Right kidney (tissue), 1 donor: ENCODE measurements around the gene UBE3B.

ENCODE experiments used
- DNase-seq: peaks from one replicate; pipeline ENCODE4 v3.0.0-alpha.2; 2016

Gene UBE3B

GRCh38 chr12:109577311-109577710 is 99.9 kb downstream of the UBE3B start:
- no peak for DNase-seq

- no peak for DNase-seq
These were observed 101.0 kb downstream of the UBE3B start for GRCh38 chr12:109578330-109578927.

- DNase-seq, result no peak
These were observed 102.2 kb downstream of the UBE3B start for GRCh38 chr12:109579639-109580038.

GRCh38 chr12:109580272-109580671 is 102.8 kb downstream of the UBE3B start:
- DNase-seq, result no peak

GRCh38 chr12:109580684-109581333 is 103.4 kb downstream of the UBE3B start:
- DNase-seq, result no peak

- DNase-seq, result no peak
These were observed 103.9 kb downstream of the UBE3B start for GRCh38 chr12:109581334-109581691.

- no peak for DNase-seq
These were observed 104.4 kb downstream of the UBE3B start for GRCh38 chr12:109581856-109582255.

- no peak for DNase-seq
These were observed 105.2 kb downstream of the UBE3B start for GRCh38 chr12:109582636-109583035.

- no peak for DNase-seq
These were observed 106.3 kb downstream of the UBE3B start for GRCh38 chr12:109583733-109584132.
